ENCODE measurements around the gene MPLKIP.
"Not testable (repeated sequence)": the region's sequence is repeated elsewhere in the genome, so short reads cannot be mapped to it uniquely, and the experiment has no call there.

MPLKIP gene

GRCh38 chr7:40165216-40165615 lies 30.8 kb upstream of the MPLKIP start:
- no peak for DNase-seq (ENCODE audit: low read depth, low spot score)
- TF ChIP-seq CTCF (IDR thresholded peaks at IDR 0.05; ENCODE audit: low read depth, low read length) = no peak
- in situ Hi-C loops (cut with HindIII; ENCODE audit: low sequenced_read_pairs) = no loop called here

GRCh38 chr7:40162516-40162915 lies 28.1 kb upstream of the MPLKIP start:
- in situ Hi-C loops (cut with HindIII; ENCODE audit: low sequenced_read_pairs) = no loop called here
- no peak for TF ChIP-seq CTCF (IDR thresholded peaks at IDR 0.05; ENCODE audit: low read depth, low read length)
- no peak for DNase-seq (ENCODE audit: low read depth, low spot score)
- no peak overlapping the region for H3K4me3 ChIP-seq (ENCODE audit: low read depth, low read length)

More at GRCh38 chr7:40165216-40165615, 30.8 kb upstream of the MPLKIP start:
- H3K4me3 ChIP-seq (ENCODE audit: low read depth, low read length) = no peak overlapping the region

- TF ChIP-seq CTCF (IDR thresholded peaks at IDR 0.05; ENCODE audit: low read depth, low read length) = no peak
- no peak overlapping the region for H3K4me3 ChIP-seq (ENCODE audit: low read depth, low read length)
- in situ Hi-C loops (cut with HindIII; ENCODE audit: low sequenced_read_pairs) = no loop called here
- DNase-seq (ENCODE audit: low read depth, low spot score) = no peak
These were observed 22.6 kb upstream of the MPLKIP start for GRCh38 chr7:40156988-40157387.

GRCh38 chr7:40151504-40151903 lies 17.1 kb upstream of the MPLKIP start:
- in situ Hi-C loops (cut with HindIII; ENCODE audit: low sequenced_read_pairs) = no loop called here
- no peak overlapping the region for H3K4me3 ChIP-seq (ENCODE audit: low read depth, low read length)
- TF ChIP-seq CTCF (IDR thresholded peaks at IDR 0.05; ENCODE audit: low read depth, low read length) = no peak
- DNase-seq (ENCODE audit: low read depth, low spot score) = no peak

- H3K4me3 ChIP-seq (ENCODE audit: low read depth, low read length) = no peak overlapping the region
- DNase-seq (ENCODE audit: low read depth, low spot score) = no peak
- no peak for TF ChIP-seq CTCF (IDR thresholded peaks at IDR 0.05; ENCODE audit: low read depth, low read length)
- in situ Hi-C loops (cut with HindIII; ENCODE audit: low sequenced_read_pairs) = no loop called here
These were observed 14.2 kb upstream of the MPLKIP start for GRCh38 chr7:40148671-40149070.

- DNase-seq (ENCODE audit: low read depth, low spot score); in situ Hi-C loops (cut with HindIII; ENCODE audit: low sequenced_read_pairs); H3K4me3 ChIP-seq (ENCODE audit: low read depth, low read length): not testable (repeated sequence)
These were observed 13.8 kb upstream of the MPLKIP start for GRCh38 chr7:40148247-40148580.

GRCh38 chr7:40147371-40148246 lies 13.2 kb upstream of the MPLKIP start:
- peak; percentile 7 for TF ChIP-seq CTCF (IDR thresholded peaks at IDR 0.05; ENCODE audit: low read depth, low read length)
- H3K4me3 ChIP-seq (ENCODE audit: low read depth, low read length) = no peak overlapping the region
- in situ Hi-C loops (cut with HindIII; ENCODE audit: low sequenced_read_pairs) = no loop called here
- DNase-seq (ENCODE audit: low read depth, low spot score) = peak; percentile 24

GRCh38 chr7:40145596-40146130 lies 11.2 kb upstream of the MPLKIP start:
- H3K4me3 ChIP-seq (ENCODE audit: low read depth, low read length); in situ Hi-C loops (cut with HindIII; ENCODE audit: low sequenced_read_pairs); DNase-seq (ENCODE audit: low read depth, low spot score): not testable (repeated sequence)

GRCh38 chr7:40141916-40142315 lies 7.5 kb upstream of the MPLKIP start:
- H3K4me3 ChIP-seq (ENCODE audit: low read depth, low read length); in situ Hi-C loops (cut with HindIII; ENCODE audit: low sequenced_read_pairs); DNase-seq (ENCODE audit: low read depth, low spot score): not testable (repeated sequence)

GRCh38 chr7:40139891-40140290 lies 5.5 kb upstream of the MPLKIP start:
- DNase-seq (ENCODE audit: low read depth, low spot score); H3K4me3 ChIP-seq (ENCODE audit: low read depth, low read length); in situ Hi-C loops (cut with HindIII; ENCODE audit: low sequenced_read_pairs): not testable (repeated sequence)
